ENCODE results near the gene LRCOL1.

GRCh38 chr12:132578118-132578517, 32.3 kb downstream of the LRCOL1 start:
- TF ChIP-seq POLR2AphosphoS5 (IDR thresholded peaks at IDR 0.05; ENCODE audit: low read depth, low read length): no peak
- no peak for TF ChIP-seq POLR2A (IDR thresholded peaks at IDR 0.05; ENCODE audit: low read depth, low read length)
